ENCODE data around the gene NKPD1.

The NKPD1 gene, protein sequence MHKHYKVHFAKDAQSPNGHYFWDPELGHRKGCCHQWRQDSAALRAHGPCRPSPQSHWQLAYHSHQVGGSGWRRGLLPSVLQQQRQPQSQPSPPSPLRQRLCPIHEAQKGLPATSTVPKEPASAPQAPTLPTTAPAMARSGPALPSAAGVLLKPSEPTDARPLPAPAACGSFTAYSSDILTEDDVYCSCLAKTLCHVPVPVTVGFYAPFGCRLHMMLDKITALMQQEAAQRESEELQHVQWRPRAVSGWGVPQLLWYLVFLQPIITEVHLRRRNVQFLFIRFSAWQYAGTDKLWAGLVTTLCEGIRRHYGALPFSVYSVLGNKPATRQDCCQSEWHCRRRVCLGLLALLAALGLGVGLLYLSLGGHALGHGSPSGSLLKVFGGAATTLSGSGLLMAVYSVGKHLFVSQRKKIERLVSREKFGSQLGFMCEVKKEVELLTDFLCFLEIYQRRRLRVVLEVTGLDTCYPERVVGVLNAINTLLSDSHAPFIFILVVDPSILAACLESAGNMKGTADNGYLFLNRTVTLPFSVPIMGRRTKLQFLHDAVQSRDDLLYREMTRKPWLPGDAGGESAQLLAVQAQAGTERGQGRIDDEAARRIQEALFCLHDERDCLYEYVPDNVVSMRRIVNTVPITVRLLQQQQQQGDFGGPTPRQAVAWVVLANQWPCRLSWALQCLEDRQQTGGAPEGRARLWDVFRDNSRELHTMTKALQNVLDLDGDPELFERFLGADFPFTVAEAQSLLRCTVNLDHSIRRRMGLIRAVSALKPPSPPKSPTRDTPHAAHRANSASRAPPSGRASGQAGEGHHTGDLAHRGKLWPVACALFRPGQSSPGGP

DNA sequence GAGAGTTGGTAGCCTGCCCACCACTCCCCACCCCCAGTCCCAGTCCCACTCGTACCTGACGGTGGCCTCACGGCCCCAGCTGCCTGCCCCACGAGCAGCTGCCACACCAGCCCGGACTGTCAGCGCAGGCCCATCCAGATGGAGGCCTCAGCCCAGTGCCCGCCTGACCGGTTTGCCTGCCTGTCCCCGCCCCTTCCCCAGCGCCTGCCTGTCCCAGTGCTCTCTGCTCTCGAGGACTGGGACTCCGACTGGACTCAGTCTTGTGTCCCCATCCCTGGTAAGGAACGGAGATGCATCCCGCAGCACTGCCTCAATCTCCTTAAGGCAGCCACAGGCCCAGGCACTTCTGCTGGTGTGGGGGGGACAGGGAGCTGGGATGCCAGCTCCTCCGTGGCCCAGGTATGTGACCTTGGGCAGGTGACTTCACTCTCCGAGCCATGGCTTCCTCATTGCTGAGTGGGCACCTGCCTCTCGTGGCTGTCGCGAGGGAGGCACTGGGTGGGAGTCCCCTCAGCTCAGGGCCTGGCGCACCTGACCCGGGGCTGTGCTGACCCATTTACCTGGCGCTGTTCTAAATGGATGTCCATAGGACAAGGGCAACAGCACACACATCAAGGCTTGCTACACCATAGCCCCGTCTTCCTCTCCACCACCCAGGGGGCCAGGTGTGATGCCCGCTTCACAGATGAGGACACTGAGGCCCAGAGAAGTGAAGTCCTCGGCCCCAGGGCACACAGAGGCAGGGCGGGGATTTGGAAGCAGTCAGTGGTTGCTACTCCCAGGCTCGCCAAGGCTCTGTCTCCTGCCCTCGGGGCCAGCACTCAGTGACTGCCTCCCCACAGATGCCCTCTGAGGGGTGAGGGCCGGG, at the start of gene NKPD1:
Gene NKPD1, minus strand, starts transcription at position 113 of the 868 bp plus-strand sequence. CDS start 832 bp downstream, outside the sequence.
- DNase-seq: no peak

DNA sequence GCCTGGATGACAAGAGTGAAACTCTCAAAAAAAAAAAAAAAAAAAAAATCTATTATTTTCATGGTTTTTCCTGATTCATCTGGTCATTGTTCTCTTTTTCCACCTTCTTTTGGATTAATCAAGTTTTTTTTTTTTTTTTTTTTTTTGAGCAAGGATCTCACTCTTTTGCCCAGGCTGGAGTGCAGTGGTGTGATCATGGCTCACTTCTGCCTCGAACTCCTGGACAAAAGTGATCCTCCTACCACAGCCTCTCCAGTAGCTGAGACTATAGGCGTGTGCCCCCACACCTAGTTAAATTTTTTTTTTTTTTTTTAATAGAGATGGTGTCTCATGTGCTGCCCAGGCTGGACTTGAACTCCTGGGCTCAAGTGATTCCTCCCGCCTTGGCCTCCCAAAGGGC, 45.5 kb upstream of the NKPD1 start:
- DNase-seq: no peak

DNA sequence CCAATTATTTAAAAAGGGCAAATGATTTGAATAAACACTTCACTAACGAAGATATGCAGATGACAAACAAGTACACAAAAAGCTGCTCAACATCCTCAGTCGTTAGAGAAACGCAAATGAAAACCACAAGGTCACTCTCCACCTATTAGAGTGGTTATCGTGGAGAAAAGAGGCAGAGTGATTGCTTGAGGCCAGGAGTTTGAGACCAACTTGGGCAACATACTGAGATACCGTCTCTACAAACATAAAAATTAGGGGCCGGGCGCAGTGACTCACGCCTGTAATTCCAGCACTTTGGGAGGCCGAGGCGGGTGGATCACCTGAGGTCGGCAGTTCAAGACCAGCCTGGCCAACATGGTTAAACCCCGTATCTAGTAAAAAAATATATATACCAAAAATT, 45.0 kb upstream of the NKPD1 start:
- no peak for DNase-seq

DNA sequence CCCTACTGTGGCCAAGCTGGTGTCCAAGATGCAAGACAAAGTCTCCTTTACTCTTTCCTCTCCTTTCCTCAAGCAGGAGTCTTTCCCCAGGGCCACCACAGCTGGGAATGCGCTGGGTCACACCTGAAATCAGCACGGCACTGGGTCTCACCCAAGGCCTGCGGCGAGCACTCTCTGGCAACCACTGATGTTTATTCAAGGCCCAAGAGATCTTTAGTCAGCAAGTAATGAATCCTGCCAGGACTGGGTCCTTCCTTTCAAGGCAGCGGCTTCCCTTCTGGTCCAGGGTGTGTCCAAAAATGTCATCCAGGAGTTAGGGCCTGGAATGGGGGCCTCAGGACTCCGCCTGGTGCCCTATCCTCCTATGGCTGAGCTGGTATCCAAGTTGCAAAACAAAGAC, 41.9 kb upstream of the NKPD1 start:
- DNase-seq: no peak

DNA sequence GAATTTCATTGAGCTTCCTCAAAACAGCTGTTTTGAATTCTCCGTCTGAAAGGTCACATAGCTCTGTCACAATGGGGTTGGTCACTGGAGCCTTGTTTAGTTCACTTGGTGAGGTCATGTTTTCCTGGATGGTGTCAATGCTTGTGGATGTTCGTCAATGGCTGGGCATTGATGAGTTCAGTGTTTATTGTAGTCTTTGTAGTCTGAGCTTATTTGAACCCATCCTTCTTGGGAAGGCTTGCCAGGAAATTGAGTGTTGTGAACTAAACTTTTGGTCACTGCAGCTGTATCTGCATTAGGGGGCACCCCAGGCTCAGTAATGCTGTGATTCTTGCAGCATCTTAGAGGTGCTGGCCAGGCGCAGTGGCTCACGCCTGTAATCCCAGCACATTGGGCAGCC, 39.8 kb upstream of the NKPD1 start:
- DNase-seq: no peak

DNA sequence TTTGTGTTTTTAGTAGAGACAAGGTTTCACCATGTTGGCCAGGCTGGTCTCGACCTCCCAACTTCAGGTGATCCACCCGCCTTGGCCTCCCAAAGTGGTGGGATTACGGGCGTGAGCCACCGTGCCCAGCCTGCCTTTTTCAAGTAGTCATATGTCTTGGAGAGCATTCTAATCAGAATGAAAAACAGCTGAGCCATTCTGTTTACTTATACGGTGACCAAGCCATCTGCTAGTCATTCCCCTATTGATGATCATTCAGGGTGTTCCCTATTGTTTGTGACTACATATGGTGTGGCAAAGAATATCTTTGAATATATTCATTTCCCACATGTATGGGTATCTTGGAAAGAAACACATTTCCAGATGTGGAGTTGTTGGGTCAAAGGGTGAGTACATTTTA, 35.0 kb upstream of the NKPD1 start:
- DNase-seq: no peak

DNA sequence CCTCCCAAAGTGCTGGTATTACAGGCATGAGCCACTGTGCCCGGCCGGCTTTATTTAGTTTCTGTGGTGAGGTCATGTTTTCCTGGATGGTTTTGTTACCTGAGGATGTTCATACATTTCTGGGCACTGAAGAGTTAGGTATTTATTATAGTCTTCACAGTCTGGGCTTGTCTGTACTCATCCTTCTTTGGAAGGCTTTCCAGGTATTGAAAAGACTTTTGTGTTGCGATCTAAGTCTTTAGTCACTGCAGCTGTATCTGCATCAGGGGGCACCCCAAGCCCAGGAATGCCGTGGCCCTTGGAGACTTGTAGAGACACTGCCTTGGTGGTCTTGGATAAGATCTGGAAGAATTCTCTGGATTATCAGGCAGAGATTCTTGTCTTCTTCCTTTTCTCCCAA, 30.6 kb upstream of the NKPD1 start:
- no peak for DNase-seq

DNA sequence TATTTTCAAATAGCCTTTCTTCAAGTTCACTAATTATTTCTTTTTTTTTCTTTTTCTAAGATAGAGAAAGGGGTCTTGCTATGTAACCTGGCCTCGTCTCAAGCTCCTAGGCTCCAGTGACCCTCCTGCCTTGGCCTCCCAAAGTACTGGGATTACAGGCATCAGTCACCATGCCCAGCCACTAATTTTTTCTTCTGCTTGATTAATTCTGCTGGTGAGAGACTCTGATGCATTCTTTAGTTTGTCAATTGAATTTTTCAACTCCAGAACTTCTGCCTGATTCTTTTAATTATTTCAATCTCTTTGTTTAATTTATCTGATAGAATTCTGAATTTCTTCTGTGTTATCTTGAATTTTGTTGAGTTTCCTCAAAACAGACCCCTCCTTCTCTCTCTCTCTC, 29.2 kb upstream of the NKPD1 start:
- no peak for DNase-seq

DNA sequence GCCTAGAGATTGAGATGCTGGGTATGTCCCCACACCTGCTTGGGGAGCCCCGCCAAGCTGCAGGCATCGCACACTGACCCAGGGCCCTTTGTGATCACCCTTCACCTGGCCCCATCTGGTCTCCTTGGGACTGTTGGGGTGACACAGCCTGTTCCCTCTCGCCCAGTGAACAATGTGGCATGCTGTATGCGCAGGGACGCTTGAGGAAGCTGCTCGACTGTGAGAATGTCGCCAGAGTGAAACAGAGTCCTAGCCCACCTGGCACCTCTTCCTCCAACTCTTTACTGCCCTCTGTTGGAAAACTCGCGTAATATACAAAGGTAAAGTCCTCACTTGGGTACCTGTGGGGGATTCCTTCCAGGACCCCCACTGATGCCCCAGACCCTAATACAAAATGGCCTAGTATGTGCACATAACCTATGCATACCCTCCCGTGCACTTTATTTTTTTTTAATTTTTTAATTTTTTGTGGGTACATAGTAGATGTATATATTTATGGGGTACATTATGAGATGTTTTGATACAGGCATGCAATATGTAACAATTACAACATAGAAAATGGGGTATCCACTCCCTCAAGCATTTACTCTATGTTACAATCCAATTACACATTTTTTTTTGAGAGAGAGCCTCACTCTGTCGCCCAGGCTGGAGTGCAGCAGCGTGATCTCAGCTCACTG, 26.8 kb upstream of the NKPD1 start:
- no peak for DNase-seq

DNA sequence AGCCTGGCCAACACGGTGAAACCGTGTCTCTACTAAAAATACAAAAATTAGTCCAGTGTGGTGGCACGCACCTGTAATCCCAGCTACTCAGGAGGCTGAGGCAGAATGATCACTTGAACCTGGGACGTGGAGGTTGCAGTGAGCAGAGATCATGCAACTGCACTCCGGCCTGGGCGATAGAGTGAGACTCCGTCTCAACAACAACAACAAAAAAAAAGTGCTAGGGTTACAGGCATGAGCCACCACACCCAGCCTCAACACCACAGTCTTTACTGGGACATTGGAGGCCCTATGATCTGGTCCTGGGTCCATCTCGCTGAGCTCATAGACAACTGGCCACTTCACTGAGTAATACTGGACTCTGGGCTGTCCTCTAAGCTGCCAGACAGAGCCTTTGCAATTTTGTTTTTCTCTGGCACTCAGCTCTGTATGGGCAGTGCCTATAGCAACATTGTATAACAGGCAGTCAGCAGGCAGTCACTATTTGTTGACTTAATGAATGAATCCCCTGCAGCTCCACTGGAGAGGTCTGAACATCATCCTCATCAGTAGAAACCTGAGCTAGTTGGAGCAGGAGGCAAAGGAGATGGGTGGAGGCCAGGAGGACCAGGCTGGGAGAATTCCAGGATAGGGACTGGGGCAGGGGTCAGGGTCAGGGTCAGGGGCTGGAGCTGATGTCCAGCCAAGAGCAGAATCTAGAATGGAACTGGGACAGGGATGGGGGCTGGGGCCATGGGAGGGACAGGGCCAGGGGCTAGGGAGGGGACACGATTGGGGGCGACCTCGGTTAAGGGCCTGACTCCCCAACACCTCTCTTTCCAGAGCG, 25.9 kb upstream of the NKPD1 start:
- DNase-seq: no peak

DNA sequence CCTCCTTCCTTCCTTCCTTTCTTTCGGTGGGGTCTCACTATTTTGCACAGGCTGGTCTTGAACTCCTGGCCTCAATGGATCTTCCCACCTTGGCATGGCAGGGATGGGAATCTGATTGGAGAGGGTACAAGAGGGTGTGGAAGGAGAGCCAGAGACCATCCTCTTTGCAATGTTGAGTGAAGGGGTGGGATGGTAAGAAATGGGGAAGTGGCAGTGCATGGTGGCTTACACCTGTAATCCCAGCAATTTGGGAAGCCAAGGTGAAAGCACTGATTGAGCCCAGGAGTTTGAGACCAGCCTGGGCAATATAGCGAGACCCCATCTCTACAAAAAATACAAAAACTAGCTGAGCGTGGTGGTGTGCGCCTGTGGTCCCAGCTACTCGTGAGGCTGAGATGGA, 23.3 kb upstream of the NKPD1 start:
- no peak for DNase-seq

DNA sequence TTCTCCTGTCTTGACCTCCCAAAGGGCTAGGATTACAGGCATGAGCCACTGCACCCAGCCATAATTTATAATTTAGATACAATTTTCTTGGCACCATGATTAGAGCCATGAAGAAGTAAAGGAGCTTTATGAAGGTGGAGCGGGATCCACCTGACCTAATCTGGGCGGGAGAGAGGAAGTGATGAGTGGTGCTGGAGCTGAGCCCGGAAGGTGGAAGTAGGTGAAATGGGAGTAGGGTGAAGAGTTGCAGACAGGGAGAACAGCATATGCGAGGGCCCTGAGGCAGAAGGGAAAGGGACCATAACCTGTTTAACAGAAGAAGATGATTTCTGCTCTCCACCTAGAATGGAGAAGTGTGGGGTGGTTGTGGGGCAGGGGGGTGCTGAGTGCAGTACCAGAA, 22.0 kb upstream of the NKPD1 start:
- no peak for DNase-seq

DNA sequence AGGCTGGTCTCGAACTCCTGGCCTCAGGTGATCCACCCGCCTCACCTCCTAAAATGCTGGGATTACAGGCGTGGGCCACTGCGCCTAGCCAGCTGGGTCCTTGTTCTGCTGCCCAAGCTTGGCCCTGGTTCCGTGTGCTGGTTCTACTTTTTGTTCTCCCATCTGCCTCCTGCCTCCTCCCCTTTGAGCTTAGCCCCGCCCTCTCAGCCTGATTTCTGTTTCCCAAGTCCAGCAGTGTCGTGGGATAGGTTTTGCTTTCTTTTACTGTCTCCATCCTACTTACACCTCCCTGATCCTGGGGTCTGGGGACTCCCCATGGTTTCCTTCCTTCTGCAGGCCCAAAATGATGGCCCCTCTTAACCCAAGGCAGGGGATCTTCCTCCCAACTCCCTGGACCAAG, 20.2 kb upstream of the NKPD1 start:
- DNase-seq: no peak

DNA sequence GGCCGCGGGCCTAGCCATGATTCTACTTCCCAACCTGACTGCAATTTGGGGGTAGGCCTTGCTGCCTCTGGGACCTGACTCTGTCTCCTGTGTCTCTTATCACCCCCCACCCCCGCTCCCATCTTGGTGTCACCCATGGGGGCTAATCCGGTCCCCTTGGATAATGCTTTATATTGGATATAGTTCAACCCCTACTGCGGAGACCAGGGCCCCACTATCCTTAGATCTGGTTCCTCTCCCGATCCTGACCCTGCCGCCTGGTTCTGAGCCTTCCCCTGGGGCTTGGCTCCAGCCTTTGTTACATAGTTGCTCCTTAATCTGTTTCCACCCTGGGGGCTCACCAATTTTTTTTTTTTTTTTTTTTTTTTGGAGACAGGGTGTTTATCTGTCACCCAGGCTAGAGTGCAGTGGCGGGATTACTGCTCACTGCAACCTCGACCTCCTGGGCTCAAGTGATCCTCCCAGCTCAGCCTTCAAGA, 19.1 kb upstream of the NKPD1 start:
- DNase-seq: no peak

DNA sequence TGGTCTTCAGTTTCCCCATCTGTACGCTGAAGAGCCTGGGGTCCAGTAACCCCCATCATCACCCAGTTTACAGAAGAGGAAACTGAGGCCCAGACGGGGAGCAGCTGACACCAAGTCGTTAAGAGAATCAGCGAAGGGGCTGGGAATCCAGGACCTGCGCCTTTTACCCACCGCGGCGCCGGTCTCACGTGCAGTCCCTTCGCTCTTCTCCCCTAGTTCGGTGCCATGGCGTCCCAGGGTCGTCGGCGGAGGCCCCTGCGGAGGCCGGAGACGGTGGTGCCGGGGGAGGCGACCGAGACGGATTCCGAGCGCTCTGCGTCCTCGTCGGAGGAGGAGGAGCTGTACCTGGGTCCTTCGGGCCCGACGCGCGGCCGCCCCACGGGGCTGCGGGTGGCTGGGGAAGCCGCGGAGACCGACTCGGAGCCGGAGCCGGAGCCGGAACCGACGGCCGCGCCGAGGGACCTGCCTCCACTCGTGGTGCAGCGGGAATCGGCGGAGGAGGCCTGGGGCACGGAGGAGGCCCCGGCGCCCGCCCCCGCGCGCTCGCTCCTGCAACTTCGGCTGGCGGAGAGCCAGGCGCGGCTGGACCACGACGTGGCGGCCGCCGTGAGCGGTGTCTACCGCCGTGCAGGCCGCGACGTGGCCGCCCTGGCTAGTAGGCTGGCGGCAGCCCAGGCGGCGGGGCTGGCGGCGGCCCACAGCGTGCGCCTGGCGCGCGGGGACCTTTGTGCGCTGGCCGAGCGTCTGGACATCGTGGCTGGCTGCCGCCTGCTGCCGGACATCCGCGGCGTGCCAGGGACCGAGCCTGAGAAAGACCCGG, 18.5 kb upstream of the NKPD1 start:
- no peak for DNase-seq

DNA sequence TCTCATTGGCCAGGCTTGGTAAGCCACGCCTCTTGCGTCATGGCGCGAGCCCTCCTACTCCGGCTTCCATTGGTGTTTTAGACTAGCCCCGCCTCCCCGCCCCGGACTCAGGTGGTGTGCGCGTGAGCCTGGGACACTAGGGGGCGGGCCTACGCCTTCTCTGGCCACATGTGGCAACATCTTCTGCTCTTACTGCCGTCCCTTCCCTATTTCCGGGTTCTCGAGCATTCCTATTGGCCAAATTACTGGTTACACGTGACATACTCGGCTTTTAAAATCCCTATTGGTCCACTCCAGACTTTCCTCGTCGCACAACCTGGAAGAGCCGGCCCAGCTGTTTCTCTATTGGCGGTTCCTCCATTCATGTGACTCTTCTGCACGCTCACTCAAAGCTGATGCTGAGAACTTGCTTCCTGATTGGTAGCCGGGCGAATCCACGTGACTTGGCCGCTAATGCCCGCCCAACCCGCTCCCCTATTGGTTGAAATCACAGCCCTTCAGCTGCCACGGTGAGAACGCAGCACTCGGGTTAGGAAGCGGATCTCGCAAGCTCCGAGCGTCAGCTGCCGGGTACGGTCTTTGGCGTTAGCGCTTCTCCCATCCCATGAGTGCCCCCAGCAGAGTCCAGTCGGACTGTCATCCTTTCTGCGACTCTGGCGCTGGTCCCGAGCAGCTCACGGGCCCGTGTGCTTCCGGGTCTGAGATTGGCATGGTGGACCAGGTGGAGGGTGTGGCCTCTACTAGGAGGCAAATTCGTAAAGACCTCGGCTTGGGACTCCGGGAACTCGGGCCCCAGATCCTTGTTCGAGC, 17.7 kb upstream of the NKPD1 start, which contains the start of gene BLOC1S3:
Gene BLOC1S3, plus strand, starts transcription at position 523 of the 810 bp plus-strand sequence. CDS start 513 bp downstream, outside the sequence.
- DNase-seq: peak; percentile 100

DNA sequence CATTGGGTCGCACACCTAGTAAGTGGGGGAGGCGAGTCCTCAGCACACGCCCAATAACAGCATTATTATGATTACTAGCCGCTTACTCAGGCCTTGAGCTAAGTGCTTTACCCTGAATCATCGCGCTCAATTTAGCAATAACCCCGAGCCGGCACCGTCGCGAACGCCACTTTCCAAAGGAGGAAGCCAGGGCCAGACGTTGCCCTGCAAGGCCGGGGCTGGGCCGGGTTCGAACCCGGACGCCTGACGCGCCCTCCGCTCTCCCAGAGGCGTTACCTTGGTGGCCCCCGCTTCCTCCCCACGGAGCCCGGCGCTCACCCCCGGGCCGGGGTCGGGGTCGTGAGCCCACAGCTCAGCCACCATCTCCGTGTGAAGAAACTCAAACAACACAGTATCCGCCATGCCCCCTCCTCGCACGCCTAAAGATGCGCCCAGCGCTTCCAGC, 17.1 kb upstream of the NKPD1 start, which contains the start of gene TRAPPC6A:
Gene TRAPPC6A, minus strand, starts transcription at position 421 of the 445 bp plus-strand sequence. Its CDS starts 19 bp downstream, at position 402.
- no peak for DNase-seq

DNA sequence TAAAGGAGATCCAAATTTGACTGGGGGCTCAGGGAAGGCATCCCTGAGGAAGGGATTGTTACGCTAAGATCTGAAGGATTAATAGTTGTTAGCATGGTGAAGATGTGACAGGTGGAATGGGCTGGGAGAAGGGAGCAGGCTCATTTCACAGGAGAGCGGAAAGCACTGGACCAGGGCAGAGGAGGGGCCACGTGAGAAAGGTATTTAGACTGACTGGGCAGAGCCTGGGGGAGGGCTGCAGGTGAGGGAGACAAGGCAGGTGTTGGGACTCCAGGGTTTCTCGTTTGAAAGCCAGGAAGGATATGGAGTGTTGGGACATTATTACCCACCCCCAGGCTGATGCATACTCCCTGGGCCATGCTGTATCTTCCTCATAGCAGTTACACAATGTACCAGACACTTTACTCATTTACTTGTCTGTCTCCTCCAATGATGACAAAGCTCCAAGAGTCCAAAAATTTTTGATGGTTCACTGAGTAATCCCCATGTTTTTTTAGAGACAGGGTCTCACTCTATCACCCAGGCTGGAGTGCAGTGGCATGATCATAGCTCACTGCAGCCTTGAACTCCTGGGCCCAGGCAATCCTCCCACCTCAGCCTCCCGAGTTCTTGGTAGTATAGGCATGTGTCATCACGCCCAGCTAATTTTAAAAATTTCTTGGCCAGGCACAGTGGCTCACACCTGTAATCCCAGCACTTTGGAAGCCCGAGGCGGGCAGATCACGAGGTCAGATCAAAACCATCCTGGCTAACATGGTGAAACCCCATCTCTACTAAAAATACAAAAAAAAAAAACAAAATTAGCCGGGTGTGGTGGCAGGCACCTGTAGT, 14.9 kb upstream of the NKPD1 start:
- DNase-seq: no peak

All from DMS 273 treated with DMSO at 0.1 percent for 48 hours (cell line).